Neural progenitor cell (in vitro differentiated cells): ENCODE results near the gene ZSCAN5C. TPM values are rescaled to one million over a fixed set of nuclear protein-coding genes. Genes with fewer than 3 reads are reported as not detected.
"Not testable (repeated sequence)": the region's sequence is repeated elsewhere in the genome, so short reads cannot be mapped to it uniquely, and the experiment has no call there.

Experiments used
- DNase-seq: peaks from one replicate; pipeline ENCODE4 v3.0.0-alpha.2; 2016; ENCODE audit warnings: low spot score
- H2AFZ ChIP-seq: fragments of 200-600 bp; sonication (generic); replicated peaks from 2 replicates; pipeline ENCODE4 v1.6.1; 2016; ENCODE audit warnings: antibody characterized with exemption
- H3F3A ChIP-seq: fragments of 200-600 bp; sonication (generic); 2 replicates; pipeline ENCODE4 v1.6.1; 2016; ENCODE audit warnings: antibody characterized with exemption, low read depth
- H3K27ac ChIP-seq: fragments of 200-600 bp; sonication (generic); 2 replicates; pipeline ENCODE4 v1.5.1; 2016; ENCODE audit warnings: mild to moderate bottlenecking
- H3K27me3 ChIP-seq: fragments of 200-600 bp; sonication (generic); 2 replicates; pipeline ENCODE4 v1.6.1; 2016; ENCODE audit warnings: mild to moderate bottlenecking, moderate library complexity
- H3K36me3 ChIP-seq: fragments of 200-600 bp; sonication (generic); 2 replicates; pipeline ENCODE4 v1.5.1; 2016
- H3K4me1 ChIP-seq: fragments of 200-600 bp; sonication (generic); 2 replicates; pipeline ENCODE4 v1.6.1; 2016; ENCODE audit warnings: mixed run types
- H3K4me2 ChIP-seq: fragments of 200-600 bp; sonication (generic); 2 replicates; pipeline ENCODE4 v1.6.1; 2016
- H3K4me3 ChIP-seq: fragments of 200-600 bp; sonication (generic); 2 replicates; pipeline ENCODE4 v1.5.1; 2016
- H3K79me2 ChIP-seq: fragments of 200-600 bp; sonication (generic); 2 replicates; pipeline ENCODE4 v1.6.1; 2016; ENCODE audit warnings: low read depth
- H3K9ac ChIP-seq: fragments of 200-600 bp; sonication (generic); 2 replicates; pipeline ENCODE4 v1.6.1; 2016
- H3K9me3 ChIP-seq: fragments of 200-600 bp; sonication (generic); 2 replicates; pipeline ENCODE4 v1.5.1; 2016; ENCODE audit warnings: low read depth
- H4K20me1 ChIP-seq: fragments of 200-600 bp; sonication (generic); 2 replicates; pipeline ENCODE4 v1.6.1; 2016; ENCODE audit warnings: low read depth
- H3K27ac Mint-ChIP-seq: 3 replicates; pipeline ENCODE4 v1.8.0; 2021; ENCODE audit warnings: mixed read lengths
- H3K27me3 Mint-ChIP-seq: 2 replicates; pipeline ENCODE4 v1.8.0; 2022; ENCODE audit warnings: low read depth, mild to moderate bottlenecking, inconsistent platforms, moderate library complexity, mixed read lengths; ENCODE audit not compliant: insufficient read depth
- H3K36me3 Mint-ChIP-seq: 3 replicates; pipeline ENCODE4 v1.8.0; 2021; ENCODE audit warnings: mixed read lengths
- H3K4me1 Mint-ChIP-seq: 3 replicates; pipeline ENCODE4 v1.8.0; 2021; ENCODE audit warnings: mixed read lengths
- H3K4me3 Mint-ChIP-seq: 3 replicates; pipeline ENCODE4 v1.8.0; 2021; ENCODE audit warnings: mild to moderate bottlenecking, moderate library complexity, mixed read lengths
- H3K9me3 Mint-ChIP-seq: 3 replicates; pipeline ENCODE4 v1.8.0; 2020; ENCODE audit warnings: mixed read lengths
- CTCF ChIP-seq: fragments of 200-600 bp; sonication (generic); IDR thresholded peaks from 2 replicates; pipeline ENCODE4 v1.5.1; 2017; ENCODE audit warnings: antibody characterized with exemption, mild to moderate bottlenecking
- EZH2 ChIP-seq: fragments of 200-600 bp; sonication (generic); IDR thresholded peaks from 2 replicates; pipeline ENCODE4 v1.6.1; 2017; ENCODE audit warnings: antibody characterized with exemption, mild to moderate bottlenecking, moderate library complexity
- EZH2phosphoT487 ChIP-seq: fragments of 200-600 bp; sonication (generic); IDR thresholded peaks from 2 replicates; pipeline ENCODE4 v1.6.1; 2017; ENCODE audit warnings: antibody characterized with exemption
- total RNA-seq: library from RNA; depleted of rRNA; stranded (reverse); fragments of >200 nt; gene quantifications from 2 replicates; pipeline ENCODE4 v1.2.3, GENCODE V29; 2015; ENCODE audit warnings: low replicate concordance

Gene ZSCAN5C
- total RNA-seq, 1 donor from 2014 or later = not detected

- Histone ChIP-seq H3K4me1 (no peaks in the 10 kb centered on the region), H3K9ac (no peak overlapping the region), H3K36me3 (no peaks in the 10 kb centered on the region), H3F3A (no peaks in the 10 kb centered on the region), H3K79me2 (no peaks in the 10 kb centered on the region), H3K27me3 (no peaks in the 10 kb centered on the region), H3K4me2 (no peak overlapping the region), H3K27ac (no peak overlapping the region), H2AFZ (no peak overlapping the region), H4K20me1 (no peaks in the 10 kb centered on the region), H3K9me3 (no peaks in the 10 kb centered on the region), H3K4me3 (no peak overlapping the region)
- Mint-ChIP-seq H3K27me3 (peaks cover 9% of the 10 kb centered on the region), H3K9me3 (no peaks in the 10 kb centered on the region), H3K36me3 (no peaks in the 10 kb centered on the region), H3K27ac (no peak overlapping the region), H3K4me3 (no peak overlapping the region), H3K4me1 (no peaks in the 10 kb centered on the region)
- no peak for DNase-seq
- no peak for TF ChIP-seq EZH2
- no peak for TF ChIP-seq EZH2phosphoT487
- TF ChIP-seq CTCF = peak; percentile 24
These were observed 11.0 kb upstream of the ZSCAN5C start for GRCh38 chr19:56191115-56191514.

GRCh38 chr19:56191711-56192110, 10.4 kb upstream of the ZSCAN5C start:
- no peaks in the 10 kb centered on the region for H3K36me3 Mint-ChIP-seq
- DNase-seq = no peak
- no peak overlapping the region for H3K27ac ChIP-seq
- no peaks in the 10 kb centered on the region for H3K79me2 ChIP-seq
- TF ChIP-seq EZH2phosphoT487 (no peak), EZH2 (no peak), CTCF (no peak)
- H4K20me1 ChIP-seq = no peaks in the 10 kb centered on the region
- no peaks in the 10 kb centered on the region for H3K9me3 ChIP-seq
- H3K9me3 Mint-ChIP-seq = no peaks in the 10 kb centered on the region
- H3F3A ChIP-seq = no peaks in the 10 kb centered on the region
- no peak overlapping the region for H3K4me3 ChIP-seq
- no peak overlapping the region for H3K9ac ChIP-seq
- no peaks in the 10 kb centered on the region for H3K36me3 ChIP-seq
- no peaks in the 10 kb centered on the region for H3K4me1 ChIP-seq
- H3K4me1 Mint-ChIP-seq = no peaks in the 10 kb centered on the region
- peaks cover 10% of the 10 kb centered on the region for H3K27me3 Mint-ChIP-seq
- no peaks in the 10 kb centered on the region for H3K27me3 ChIP-seq
- H3K4me2 ChIP-seq = no peak overlapping the region
- H2AFZ ChIP-seq = no peak overlapping the region
- no peak overlapping the region for H3K4me3 Mint-ChIP-seq
- no peak overlapping the region for H3K27ac Mint-ChIP-seq

GRCh38 chr19:56193981-56194640, 8.0 kb upstream of the ZSCAN5C start:
- no peak for TF ChIP-seq CTCF
- no peak for TF ChIP-seq EZH2
- TF ChIP-seq EZH2phosphoT487 = no peak
- Mint-ChIP-seq H3K27me3 (peaks cover 12% of the 10 kb centered on the region), H3K27ac (no peak overlapping the region), H3K36me3 (no peaks in the 10 kb centered on the region), H3K4me1 (no peaks in the 10 kb centered on the region), H3K9me3 (peaks cover 3% of the 10 kb centered on the region), H3K4me3 (no peak overlapping the region)
- H3K9ac ChIP-seq = no peak overlapping the region
- no peaks in the 10 kb centered on the region for H3F3A ChIP-seq
- no peak for DNase-seq
- no peak overlapping the region for H3K4me3 ChIP-seq
- no peaks in the 10 kb centered on the region for H4K20me1 ChIP-seq
- no peaks in the 10 kb centered on the region for H3K27me3 ChIP-seq
- H3K36me3 ChIP-seq = no peaks in the 10 kb centered on the region
- no peaks in the 10 kb centered on the region for H3K79me2 ChIP-seq
- H3K9me3 ChIP-seq = no peaks in the 10 kb centered on the region
- H2AFZ ChIP-seq = no peak overlapping the region
- no peak overlapping the region for H3K4me2 ChIP-seq
- H3K4me1 ChIP-seq = no peaks in the 10 kb centered on the region
- H3K27ac ChIP-seq = no peak overlapping the region

GRCh38 chr19:56197646-56198045, 4.4 kb upstream of the ZSCAN5C start, which contains the start of gene ZSCAN5B:
TSS of gene ZSCAN5B (minus strand) at chr19:56197783. CDS start at chr19:56193052, 4,731 bp downstream.
- H3K27ac ChIP-seq = not testable (repeated sequence)

More at GRCh38 chr19:56197646-56198045, 4.4 kb upstream of the ZSCAN5C start, which contains the start of gene ZSCAN5B:
- not testable (repeated sequence) for H3K27ac Mint-ChIP-seq, DNase-seq, H3K79me2 ChIP-seq, H3K36me3 ChIP-seq, H3K36me3 Mint-ChIP-seq, H3F3A ChIP-seq, H3K27me3 ChIP-seq, H3K4me2 ChIP-seq, H3K9me3 Mint-ChIP-seq, H3K4me1 Mint-ChIP-seq, H3K27me3 Mint-ChIP-seq, H3K4me3 Mint-ChIP-seq, H4K20me1 ChIP-seq, H3K4me3 ChIP-seq, H3K4me1 ChIP-seq, H3K9me3 ChIP-seq, H2AFZ ChIP-seq, H3K9ac ChIP-seq
